GM21717 (cell line): ENCODE data around the gene MFSD12.
"Not testable (repeated sequence)": the region's sequence is repeated elsewhere in the genome, so short reads cannot be mapped to it uniquely, and the experiment has no call there.

Experiments
- ATAC-seq: cut with Tn5 transposase; IDR thresholded peaks from one replicate; pipeline ENCODE4 v1.9.1; 2021; ENCODE audit warnings: mild to moderate bottlenecking, moderate library complexity; ENCODE audit not compliant: unreplicated experiment

MFSD12 gene

DNA sequence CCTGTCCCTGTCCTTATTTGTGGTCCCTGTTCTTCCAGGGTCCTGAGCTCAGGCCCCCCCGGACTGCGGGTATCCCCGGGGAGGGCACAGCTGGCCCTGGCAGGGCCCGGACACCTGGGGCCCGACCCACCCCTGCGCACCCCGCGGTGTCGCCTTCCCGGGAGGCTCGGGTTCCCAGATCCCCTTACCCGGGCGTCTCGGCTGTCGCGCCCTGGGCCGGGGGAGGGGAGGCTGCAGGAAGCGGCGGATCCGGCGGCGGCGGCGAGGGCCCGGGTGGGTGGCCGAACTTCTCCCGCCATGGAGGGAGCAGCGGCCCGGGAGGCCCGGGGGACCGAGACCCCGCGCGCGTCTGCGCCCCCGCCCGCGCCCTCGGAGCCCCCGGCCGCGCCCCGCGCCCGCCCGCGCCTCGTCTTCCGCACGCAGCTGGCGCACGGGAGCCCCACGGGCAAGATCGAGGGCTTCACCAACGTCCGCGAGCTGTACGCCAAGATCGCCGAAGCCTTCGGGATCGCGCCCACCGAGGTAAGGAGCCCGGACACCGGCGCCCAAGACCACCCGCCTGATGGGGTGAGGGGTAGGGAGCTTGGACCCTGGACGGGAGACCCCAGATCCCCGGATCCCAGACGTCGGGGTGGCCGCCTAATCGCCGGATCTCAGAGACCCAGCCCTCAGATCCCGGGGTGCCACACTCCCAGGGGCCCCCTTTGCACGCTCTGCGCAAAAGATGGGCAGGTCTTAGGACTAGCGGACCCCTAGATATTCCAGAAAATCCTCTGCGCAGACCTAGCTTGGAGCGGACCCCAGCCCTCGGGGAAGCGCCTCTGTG lies 28.1 kb upstream of the MFSD12 start, which contains the start of gene GIPC3:
GIPC3 (plus strand) TSS at position 178 of the 826 bp plus-strand sequence; CDS start at position 298, 120 bp downstream.
- no peak for ATAC-seq

DNA sequence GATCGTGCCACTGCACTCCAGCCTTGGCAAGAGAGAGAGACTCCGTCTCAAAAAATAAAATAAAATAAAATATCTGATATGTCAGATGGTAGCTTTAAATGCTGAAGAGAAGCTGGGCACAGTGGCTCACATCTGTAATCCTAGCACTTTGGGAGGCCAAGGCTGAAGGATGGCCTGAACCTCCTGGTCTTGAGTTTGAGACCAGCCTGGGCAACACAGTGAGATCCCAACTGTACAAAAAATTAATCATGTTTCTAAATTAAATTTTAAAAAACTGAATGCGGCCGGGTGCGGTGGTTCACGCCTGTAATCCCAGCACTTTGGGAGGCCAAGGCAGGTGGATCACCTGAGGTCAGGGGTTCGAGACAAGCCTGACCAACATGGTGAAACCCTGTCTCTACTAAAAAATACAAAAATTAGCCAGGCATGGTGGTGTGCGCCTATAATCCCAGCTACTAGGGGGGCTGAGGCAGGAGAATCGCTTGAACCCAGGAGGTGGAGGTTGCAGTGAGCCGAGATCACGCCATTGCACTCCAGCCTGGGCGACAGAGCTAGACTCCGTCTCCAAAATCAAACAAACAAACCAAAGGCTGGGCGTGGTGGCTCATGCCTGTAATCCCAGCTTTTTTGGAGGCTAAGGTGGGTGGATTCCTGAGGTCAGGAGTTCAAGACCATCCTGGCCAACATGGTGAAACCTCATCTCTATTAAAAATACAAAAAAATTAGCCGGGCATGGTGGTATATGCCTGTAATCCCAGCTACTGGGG lies 26.8 kb upstream of the MFSD12 start:
- ATAC-seq: not testable (repeated sequence)

DNA sequence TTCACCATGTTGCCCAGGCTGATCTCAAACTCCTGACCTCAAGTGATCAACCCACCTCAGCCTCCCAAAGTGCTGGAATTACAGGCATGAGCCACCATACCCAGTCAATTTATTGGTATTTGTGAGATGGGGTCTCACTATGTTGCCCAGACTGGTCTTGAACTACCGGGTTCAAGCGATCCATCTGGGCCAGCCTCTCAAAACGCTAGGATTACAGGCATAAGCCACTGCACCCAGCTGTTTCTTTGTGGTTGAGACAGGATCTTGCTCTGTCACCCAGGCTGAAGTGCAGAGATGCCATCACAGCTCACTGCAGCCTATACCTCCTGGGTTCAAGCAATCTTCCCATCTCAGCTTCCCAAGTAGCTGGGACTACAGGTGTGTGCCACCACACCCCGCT lies 24.4 kb upstream of the MFSD12 start:
- ATAC-seq: not testable (repeated sequence)

DNA sequence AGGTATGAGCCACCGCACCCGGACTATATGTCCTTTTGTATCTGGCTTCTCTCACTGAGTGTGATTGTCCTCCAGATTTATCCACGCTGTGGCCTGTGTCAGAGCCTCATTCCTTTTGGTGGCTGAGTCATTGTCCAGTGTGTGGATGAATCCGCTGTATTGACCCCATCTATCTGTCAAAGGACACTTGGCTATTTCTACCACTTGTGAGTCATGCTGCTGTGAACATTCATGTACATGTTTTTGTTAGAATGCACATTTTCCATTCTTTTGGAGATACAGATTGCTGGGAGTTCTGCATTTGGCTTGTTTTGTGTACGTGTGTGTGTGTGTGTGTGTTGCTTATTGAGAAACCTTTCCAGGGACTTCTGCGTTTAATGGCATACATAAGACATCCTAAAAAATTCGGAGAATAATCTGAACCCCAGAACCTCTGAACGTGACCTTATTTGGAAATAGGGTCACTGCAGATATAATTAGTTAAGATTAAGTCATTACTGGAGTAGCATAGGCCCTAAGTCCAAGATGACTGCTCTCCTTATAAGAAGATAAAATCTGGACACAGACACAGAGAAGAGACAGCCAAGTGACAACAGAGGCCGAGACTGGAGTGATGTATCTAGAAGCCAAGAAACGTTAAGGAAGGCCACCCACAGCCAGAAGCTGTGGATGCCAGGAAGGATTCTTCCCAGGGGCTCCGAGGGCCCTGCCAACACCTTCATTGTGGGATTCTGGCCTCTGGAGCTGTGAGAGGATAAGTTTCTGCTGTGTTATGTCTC lies 23.0 kb upstream of the MFSD12 start:
- ATAC-seq: no peak

DNA sequence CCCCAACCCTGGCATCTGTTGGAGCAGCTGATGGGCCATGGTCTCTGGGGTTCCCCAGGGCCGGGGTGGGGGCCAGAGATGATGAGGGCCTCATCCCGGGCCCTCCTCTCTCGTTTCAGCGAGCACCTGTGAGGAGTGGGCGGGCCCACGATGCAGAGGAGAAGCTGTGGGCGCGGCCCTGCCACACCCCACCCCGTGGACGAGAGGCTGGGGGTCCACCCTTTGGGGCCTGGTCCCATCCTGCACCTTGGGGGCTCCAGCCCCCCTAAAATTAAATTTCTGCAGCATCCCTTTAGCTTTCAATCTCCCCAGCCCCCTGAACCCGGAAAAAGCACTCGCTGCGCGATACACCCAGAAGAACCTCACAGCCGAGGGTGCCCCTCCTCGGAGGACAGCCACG lies 21.0 kb upstream of the MFSD12 start:
- no peak for ATAC-seq

DNA sequence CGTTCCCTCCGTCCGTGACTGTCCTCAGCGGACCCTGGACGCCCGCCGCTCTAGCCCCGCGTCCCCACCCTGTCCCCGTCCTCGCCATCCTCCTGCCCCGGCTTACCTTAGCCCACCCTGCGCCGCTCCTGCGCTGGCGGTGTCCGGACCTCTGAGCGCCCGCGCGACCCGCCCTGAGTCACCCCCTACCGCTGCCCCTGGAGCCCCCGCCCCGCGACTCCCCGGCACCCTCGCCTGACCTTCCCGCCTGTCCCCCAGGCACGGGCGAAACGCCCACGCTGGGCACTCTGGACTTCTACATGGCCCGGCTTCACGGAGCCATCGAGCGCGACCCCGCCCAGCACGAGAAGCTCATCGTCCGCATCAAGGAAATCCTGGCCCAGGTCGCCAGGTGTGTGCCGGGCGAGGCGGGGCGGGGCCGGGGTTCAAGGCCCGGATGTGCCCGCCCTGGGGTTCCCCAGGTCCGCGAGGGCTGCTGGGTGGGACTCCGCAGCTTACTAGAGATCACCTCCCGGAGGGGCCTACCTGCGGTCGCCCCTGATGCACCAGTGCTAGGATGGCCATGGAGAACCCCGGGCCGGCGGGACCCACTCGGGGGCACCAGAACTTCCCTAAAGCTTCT lies 20.4 kb upstream of the MFSD12 start:
- ATAC-seq: no peak

DNA sequence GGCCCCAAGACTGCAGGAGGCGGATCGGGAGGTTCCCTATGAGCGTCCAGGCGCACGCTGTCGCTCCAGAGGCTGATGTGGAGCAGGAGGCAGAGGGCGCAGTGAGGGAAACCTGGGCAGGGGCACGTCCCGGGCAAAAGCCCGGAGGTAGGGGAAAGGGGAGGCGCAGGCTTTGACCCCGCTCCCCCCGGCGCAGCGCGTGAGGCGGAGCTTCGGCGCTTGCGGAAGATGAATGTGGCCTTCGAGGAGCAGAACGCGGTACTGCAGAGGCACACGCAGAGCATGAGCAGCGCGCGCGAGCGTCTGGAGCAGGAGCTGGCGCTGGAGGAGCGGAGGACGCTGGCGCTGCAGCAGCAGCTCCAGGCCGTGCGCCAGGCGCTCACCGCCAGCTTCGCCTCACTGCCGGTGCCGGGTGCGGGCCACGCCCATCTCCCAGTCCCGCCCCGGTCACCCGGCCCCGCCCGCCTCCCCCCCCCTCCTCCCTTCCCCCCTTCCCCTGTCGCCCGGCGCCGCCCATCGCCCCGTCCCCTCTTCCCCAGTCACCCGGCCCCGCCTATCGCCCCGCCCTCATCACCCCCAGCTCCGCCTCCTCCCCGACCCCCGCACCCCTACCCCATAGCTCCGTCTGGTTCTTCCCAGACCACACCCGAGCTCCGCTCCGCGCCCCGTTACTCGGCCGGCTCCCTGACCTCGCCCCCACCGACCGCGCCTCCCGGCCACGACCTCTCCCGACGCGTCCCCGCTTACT lies 19.5 kb upstream of the MFSD12 start:
- ATAC-seq: no peak

DNA sequence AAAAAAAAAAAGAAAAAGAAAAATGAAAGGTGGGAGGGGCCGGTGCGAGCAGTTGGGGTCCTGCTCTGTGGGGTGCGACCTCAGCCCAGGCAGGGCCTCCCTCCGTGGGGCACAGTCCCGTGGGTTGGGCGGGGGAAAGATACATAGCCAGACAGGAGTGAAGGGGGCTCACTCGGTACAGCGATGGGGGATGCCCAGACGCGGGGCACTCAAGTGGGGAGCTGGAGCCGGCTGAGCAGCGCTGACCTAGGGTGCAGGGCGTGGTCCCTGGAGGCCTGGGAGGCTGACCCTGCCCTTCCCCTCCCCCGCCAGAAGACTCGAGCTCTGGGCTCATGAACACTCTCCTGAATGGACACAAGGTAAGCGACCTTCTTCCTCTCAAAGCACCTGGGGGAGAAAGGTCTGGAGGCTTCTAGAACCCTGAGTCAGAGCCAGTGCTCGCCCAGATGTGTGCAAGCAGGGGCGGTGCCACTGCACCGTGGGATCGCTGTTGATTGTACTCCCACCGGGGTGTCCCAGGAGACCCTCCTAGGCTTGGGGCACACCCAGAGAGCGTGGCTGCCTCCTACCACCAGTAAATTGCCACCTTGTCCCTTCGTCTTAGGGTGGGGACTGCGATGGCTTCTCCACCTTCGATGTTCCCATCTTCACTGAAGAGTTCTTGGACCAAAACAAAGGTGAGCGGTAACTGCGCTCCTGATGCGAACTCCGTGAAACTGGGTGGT lies 18.7 kb upstream of the MFSD12 start:
- ATAC-seq: no peak

DNA sequence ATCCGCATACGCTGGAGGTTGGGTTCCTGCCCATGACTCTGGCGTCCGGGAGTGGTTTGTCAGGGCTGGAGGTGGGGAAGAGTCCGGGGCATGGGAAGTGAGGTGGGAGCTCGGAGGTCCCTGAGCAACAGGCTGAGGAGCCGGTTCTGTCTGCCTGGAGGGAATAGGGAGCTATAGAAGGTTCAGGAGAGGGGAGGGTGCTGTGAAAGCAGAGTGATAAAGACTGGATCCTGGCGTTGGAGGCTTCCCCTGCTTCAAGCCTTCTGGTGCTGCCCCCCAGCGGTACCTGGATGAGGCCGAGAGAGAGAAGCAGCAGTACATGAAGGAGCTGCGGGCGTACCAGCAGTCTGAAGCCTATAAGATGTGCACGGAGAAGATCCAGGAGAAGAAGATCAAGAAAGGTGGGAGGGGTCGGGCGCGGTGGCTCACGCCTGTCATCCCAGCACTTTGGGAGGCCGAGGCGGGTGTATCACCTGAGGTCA lies 17.9 kb upstream of the MFSD12 start:
- no peak for ATAC-seq

DNA sequence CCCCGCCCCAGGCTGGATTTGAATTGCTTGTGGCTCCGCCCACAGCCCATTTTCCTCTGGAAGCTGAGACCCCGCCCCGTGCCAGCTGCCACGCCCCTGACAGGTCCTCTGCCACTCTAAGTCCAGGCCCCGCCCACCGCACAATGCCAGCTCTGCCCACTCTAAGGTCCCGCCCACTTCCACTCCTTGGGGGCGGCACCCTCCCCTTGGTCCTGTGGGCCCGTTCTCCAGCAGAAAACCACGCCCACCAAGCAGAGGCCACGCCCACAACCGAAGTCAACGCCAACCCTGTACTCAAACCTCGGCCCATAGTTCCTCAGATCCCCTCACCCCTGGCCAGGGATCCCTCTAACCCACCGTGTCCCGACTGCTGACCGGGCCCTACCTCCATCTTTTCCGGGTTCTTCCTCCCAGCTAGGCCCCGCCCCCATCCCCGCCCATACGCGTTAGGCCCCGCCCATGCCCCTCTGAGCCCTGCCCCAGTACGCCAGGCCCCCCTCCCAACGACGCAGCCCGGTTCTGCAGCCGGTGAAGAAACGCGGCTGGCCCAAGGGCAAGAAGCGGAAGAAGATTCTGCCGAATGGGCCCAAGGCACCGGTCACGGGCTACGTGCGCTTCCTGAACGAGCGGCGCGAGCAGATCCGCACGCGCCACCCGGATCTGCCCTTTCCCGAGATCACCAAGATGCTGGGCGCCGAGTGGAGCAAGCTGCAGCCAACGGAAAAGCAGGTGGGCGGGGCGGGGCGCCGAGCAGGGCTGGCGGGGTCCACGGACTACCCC lies 16.7 kb upstream of the MFSD12 start:
- no peak for ATAC-seq

DNA sequence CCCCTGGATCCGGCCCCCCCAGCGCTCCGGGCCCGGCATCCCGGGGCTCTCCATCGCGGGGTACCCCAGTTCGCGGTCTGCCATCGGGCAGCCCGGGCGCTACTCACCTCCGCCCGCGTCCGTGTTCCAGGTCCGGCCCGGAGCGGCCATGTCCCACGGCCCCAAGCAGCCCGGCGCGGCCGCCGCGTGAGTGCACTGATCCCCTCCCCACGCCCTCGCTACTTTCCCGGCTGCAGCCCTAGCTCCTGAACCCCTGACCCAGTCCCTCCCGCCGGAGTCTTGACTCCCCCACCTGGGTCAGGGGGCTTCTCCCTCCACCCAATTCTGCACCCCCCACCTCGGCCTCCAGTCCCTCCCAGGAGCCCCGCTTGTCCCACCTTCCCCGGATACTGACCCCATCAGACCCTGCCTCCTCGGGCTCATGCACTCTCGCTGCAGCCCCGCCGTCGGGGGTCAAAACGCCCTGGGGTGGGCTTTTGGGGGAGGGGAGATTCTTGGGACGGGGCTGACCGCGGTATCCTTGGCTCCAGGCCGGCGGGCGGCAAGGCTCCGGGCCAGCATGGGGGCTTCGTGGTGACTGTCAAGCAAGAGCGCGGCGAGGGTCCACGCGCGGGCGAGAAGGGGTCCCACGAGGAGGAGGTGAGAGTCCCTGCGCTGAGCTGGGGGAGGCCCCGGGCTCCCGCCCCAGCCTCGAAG lies 15.9 kb upstream of the MFSD12 start:
- no peak for ATAC-seq

DNA sequence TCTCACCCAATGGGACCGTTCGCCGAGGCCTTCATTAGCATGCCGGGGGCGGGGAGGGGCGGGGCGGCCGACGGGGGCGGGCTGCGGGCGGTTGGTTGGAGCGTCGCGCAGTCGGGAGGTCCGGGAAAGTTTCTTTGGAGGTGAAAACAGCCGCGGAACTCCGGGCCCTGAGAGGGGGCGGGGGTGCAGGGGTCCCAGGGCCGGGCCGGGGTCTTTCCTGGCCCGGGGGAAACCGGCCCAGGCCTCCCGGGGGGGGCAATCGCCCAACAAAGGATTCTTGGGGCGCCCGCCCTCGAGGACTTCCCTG lies 15.4 kb upstream of the MFSD12 start, which contains the start of gene HMG20B:
HMG20B (plus strand) TSS at position 90 of the 307 bp plus-strand sequence. CDS start 366 bp downstream, outside the sequence.
- ATAC-seq: no peak

DNA sequence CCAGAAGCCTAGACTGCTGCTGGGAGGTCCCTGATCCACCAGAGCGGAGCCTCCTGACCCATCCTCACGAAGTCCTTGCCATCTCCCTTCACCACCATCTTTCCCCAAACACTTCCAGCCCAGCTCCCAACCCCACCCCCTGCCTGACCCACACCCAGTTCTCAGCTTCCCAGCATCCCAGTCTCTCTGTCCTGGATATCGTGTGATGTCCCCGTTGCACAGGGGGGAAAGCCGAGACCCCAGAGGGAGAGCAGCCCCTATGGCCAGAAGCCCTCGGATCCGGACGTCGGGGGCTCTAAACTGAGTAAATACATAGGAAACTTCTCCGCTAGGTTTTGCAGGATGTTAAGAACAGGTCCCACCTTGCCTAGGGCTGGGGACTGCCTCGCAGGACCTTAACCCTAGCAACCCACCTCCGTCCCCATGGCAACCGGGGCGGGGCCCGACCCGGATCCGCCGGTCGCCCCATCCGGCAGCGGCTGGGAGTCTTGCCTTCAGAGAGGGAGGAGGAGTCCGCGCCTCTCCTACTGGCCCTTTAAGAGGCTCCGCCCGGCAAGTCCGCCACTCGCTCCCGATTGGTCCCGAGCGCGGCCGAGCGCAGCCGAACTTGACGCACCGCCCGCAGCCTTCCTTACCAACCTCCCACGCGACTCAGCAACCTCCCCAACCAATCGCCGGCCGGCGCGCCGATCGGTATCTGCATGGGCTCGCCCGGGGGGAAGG lies 14.9 kb upstream of the MFSD12 start:
- ATAC-seq: peak; percentile 77

DNA sequence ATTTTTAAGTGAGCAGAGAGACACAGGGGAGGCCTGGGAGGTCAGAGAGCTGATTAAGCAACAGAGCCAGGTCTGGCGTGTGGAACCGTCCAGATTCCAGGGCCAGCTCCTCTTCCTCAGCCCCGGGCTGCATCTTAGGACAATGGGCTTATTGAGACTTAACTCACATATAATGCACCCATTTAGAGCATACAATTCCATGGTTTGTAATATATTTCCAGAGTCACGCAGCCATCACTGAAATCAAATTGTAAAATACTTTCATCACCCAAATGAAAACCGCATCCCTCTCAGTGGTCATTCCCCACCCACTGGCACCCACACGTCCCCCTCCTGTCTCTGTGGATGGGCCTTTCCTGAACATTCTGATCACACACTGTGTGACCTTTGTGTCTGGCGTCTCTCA lies 13.2 kb upstream of the MFSD12 start:
- ATAC-seq: no peak

DNA sequence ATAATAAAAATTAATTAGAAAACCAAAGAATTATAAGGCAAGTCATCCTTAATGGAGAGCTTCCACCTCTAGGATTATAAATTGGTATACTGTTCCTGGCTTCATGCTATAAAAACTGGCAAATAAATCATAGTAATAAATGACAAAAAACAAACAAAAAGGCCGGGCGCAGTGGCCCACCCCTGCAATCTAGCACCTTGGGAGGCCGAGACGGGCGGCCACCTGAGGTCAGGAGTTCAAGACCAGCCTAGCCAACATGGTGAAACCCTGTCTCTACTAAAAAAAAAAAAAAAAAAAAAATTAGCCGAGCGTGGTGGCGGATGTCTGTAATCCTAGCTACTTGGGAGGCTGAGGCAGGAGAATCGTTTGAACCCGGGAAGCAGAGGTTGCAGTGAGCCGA lies 12.7 kb upstream of the MFSD12 start:
- not testable (repeated sequence) for ATAC-seq

DNA sequence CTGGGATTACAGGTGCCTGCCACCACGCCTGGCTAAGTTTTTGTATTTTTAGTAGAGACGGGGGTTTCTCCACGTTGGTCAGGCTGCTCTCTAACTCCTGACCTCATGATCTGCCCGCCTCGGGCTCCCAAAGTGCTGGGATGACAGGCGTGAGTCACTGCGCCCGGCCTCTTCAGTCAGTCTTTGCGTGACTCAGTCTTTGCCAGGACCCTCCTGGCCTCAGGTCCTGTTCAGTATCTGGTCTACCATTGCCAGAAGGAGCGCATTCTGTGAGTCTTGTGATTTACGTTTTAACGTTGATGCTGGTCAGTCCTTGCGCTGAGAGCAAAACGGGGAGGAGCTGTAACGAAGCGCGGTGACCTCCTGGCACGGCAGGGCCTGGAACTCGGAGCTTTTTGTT lies 7.8 kb upstream of the MFSD12 start:
- no peak for ATAC-seq
